IMR-90 (cell line): Measurements from ENCODE around the gene GNAZ. TPM values are rescaled to one million over a fixed set of nuclear protein-coding genes. Genes with fewer than 3 reads are reported as not detected.

Source experiments
- ATAC-seq: fragments of 200-7000 bp; cut with Tn5 transposase; 2 replicates; pipeline ENCODE4 v1.9.1; 2020; ENCODE audit warnings: low read depth, mild to moderate bottlenecking, moderate library complexity
- BruUV-seq: library from RNA; stranded (reverse); fragments of 400-500 nt; replicated peaks from 2 replicates; lab custom pipeline; 2021; lab: Mats Ljungman, UMichigan
- CTCF ChIA-PET: fragments of 300-600 bp; formaldehyde crosslinking; extraction: SDS; loops from one replicate; lab custom pipeline; 2021; ENCODE audit warnings: antibody characterized with exemption; lab: Yijun Ruan, JAX
- POLR2A ChIA-PET: fragments of 300-600 bp; sonication (Branson Sonifier 250); formaldehyde crosslinking; loops from one replicate; lab custom pipeline; 2022; ENCODE audit warnings: antibody characterized with exemption; ENCODE audit not compliant: unreplicated experiment; lab: Charles Lee
- DNase-seq: peaks from one replicate; pipeline ENCODE4 v3.0.0; 2013
- H2AFZ ChIP-seq: replicated peaks from 2 replicates; pipeline ENCODE3; 2013; ENCODE audit warnings: low read length, mild to moderate bottlenecking; ENCODE audit not compliant: poor library complexity
- H2AK5ac ChIP-seq: 2 replicates; pipeline ENCODE4 v1.6.1; 2013; ENCODE audit warnings: low read depth, low read length, inconsistent platforms
- H2AK9ac ChIP-seq: replicated peaks from 2 replicates; pipeline ENCODE3; 2013; ENCODE audit warnings: mild to moderate bottlenecking, low read depth, low read length, moderate library complexity; ENCODE audit not compliant: poor library complexity
- H2BK120ac ChIP-seq: 2 replicates; pipeline ENCODE4 v1.6.1; 2013; ENCODE audit warnings: low read depth, low read length, inconsistent platforms
- H2BK15ac ChIP-seq: 3 replicates; pipeline ENCODE4 v1.6.1; 2013; ENCODE audit warnings: low read depth, low read length, inconsistent platforms
- H2BK20ac ChIP-seq: 2 replicates; pipeline ENCODE4 v1.6.1; 2013; ENCODE audit warnings: low read depth, mild to moderate bottlenecking, inconsistent platforms, low read length, moderate library complexity
- H2BK5ac ChIP-seq: 2 replicates; pipeline ENCODE4 v1.6.1; 2013; ENCODE audit warnings: mild to moderate bottlenecking, low read depth, low read length, inconsistent platforms; ENCODE audit not compliant: poor library complexity, severe bottlenecking
- H3K14ac ChIP-seq: replicated peaks from 2 replicates; pipeline ENCODE4 v1.6.1; 2013; ENCODE audit warnings: low read depth, low read length, inconsistent platforms
- H3K18ac ChIP-seq: 2 replicates; pipeline ENCODE4 v1.6.1; 2013; ENCODE audit warnings: low read depth, low read length, control low read depth
- H3K23ac ChIP-seq: 2 replicates; pipeline ENCODE4 v1.6.1; 2013; ENCODE audit warnings: low read depth, low read length, inconsistent platforms
- H3K27ac ChIP-seq: 2 replicates; pipeline ENCODE4 v1.5.1; 2013; ENCODE audit warnings: mild to moderate bottlenecking, control low read depth, low read length; ENCODE audit not compliant: insufficient read depth
- H3K27me3 ChIP-seq: 2 replicates; pipeline ENCODE4 v1.6.1; 2013; ENCODE audit warnings: low read length; ENCODE audit not compliant: control insufficient read depth, insufficient read depth
- H3K36me3 ChIP-seq: 2 replicates; pipeline ENCODE4 v1.6.1; 2013; ENCODE audit warnings: low read length, mixed read lengths; ENCODE audit not compliant: control insufficient read depth, insufficient read depth
- H3K4ac ChIP-seq: 2 replicates; pipeline ENCODE4 v1.6.1; 2013; ENCODE audit warnings: low read depth, low read length, inconsistent platforms
- H3K4me1 ChIP-seq: 2 replicates; pipeline ENCODE4 v1.6.1; 2013; ENCODE audit warnings: low read length, mixed read lengths; ENCODE audit not compliant: control insufficient read depth, insufficient read depth
- H3K4me2 ChIP-seq: 2 replicates; pipeline ENCODE4 v1.6.1; 2013; ENCODE audit warnings: low read depth, mild to moderate bottlenecking, control low read depth, low read length, moderate library complexity
- H3K4me3 ChIP-seq: 2 replicates; pipeline ENCODE4 v1.5.1; 2013; ENCODE audit warnings: low read depth, mild to moderate bottlenecking, control low read depth, low read length, moderate library complexity; ENCODE audit not compliant: insufficient read depth
- H3K56ac ChIP-seq: 2 replicates; pipeline ENCODE4 v1.6.1; 2013; ENCODE audit warnings: low read length, inconsistent platforms; ENCODE audit not compliant: insufficient read depth; ENCODE audit errors: extremely low read depth
- H3K79me1 ChIP-seq, 2 experiments: 2 replicates each; pipeline ENCODE4 v1.6.1; 2013; ENCODE audit warnings: low read length in 2 of 2, inconsistent platforms in 1 of 2, low read depth in 1 of 2
- H3K9ac ChIP-seq: 2 replicates; pipeline ENCODE4 v1.6.1; 2013; ENCODE audit warnings: low read depth, low read length, control low read depth
- H3K9me1 ChIP-seq: 2 replicates; pipeline ENCODE4 v1.6.1; 2013; ENCODE audit warnings: low read length, inconsistent platforms; ENCODE audit not compliant: insufficient read depth
- H3K9me3 ChIP-seq: 2 replicates; pipeline ENCODE4 v1.6.1; 2013; ENCODE audit warnings: low read length; ENCODE audit not compliant: control insufficient read depth, insufficient read depth
- H4K20me1 ChIP-seq: 2 replicates; pipeline ENCODE4 v1.6.1; 2013; ENCODE audit warnings: low read length, inconsistent platforms; ENCODE audit not compliant: insufficient read depth
- H4K5ac ChIP-seq: 2 replicates; pipeline ENCODE4 v1.6.1; 2013; ENCODE audit warnings: mild to moderate bottlenecking, low read depth, low read length, control low read depth
- H4K8ac ChIP-seq, 2 experiments: 2 replicates each; pipeline ENCODE4 v1.6.1; 2013; ENCODE audit warnings: low read depth in 2 of 2, low read length in 2 of 2, control low read depth in 1 of 2, inconsistent platforms in 1 of 2
- H4K91ac ChIP-seq: 2 replicates; pipeline ENCODE4 v1.6.1; 2013; ENCODE audit warnings: low read depth, low read length, inconsistent platforms; ENCODE audit not compliant: insufficient read depth
- FOS ChIP-seq: fragments of 150-350 bp; IDR thresholded peaks from 2 replicates; pipeline ENCODE4 v1.6.1; 2016; ENCODE audit warnings: low read depth, low read length
- RCOR1 ChIP-seq: IDR thresholded peaks from 2 replicates; pipeline ENCODE4 v1.6.1; 2012; ENCODE audit warnings: mild to moderate bottlenecking, low read length, improper control_type of control experiment; ENCODE audit not compliant: insufficient replicate concordance
- RFX5 ChIP-seq: IDR thresholded peaks from 2 replicates; pipeline ENCODE4 v1.8.0; 2012; ENCODE audit warnings: low read depth, mild to moderate bottlenecking, low read length, moderate library complexity
- USF2 ChIP-seq: fragments of 150-350 bp; IDR thresholded peaks from 2 replicates; pipeline ENCODE4 v1.6.1; 2017; ENCODE audit warnings: mild to moderate bottlenecking, antibody characterized with exemption, low read length, low read depth
- WGBS, 2 experiments: methylation state at CpG; one replicate each; pipeline versions ENCODE4 v1.1.5 to v1.1.7; 2013; ENCODE audit warnings: missing lambda C conversion rate in 2 of 2; ENCODE audit not compliant: insufficient read length in 1 of 2; ENCODE audit errors: extremely low coverage in 2 of 2; 5-methylcytosine and 5-hydroxymethylcytosine counted together
- dilution Hi-C: fragments of 300-500 bp; cut with HindIII; formaldehyde crosslinking; loops from one replicate; pipeline ENCODE4 v1.14.3; 2018; ENCODE audit warnings: low sequenced_read_pairs; ENCODE audit not compliant: unreplicated experiment
- in situ Hi-C: fragments of 300-500 bp; cut with MboI; formaldehyde crosslinking; loops from 3 replicates; pipeline ENCODE4 v1.14.3; 2019; ENCODE audit warnings: low sequenced_read_pairs, inconsistent platforms, mixed read lengths
- intact Hi-C: fragments of 100-400 bp; cut with micrococcal nuclease; formaldehyde crosslinking; loops from 2 replicates; pipeline ENCODE4 v1.10.0; 2022
- polyA plus RNA-seq, 3 experiments: library from polyadenylated mRNA; depleted of rRNA; stranded (reverse); fragments of >200 nt; gene quantifications; 2 replicates each; pipeline ENCODE4 v1.2.3, GENCODE V29; 2012; ENCODE audit warnings: low replicate concordance in 1 of 3
- total RNA-seq: library from RNA; depleted of rRNA; stranded (reverse); fragments of >200 nt; gene quantifications from 2 replicates; pipeline ENCODE4 v1.2.3, GENCODE V29; 2012

Gene GNAZ
- total and polyA plus RNA-seq, 2 of the 4 experiments (the other 2 are of a cell fraction): 1.5 to 2.5 TPM

- H4K20me1 ChIP-seq: no peaks in the 10 kb centered on the region
- BruUV-seq: no TSS peak
- no peak overlapping the region for H2BK5ac ChIP-seq
- CTCF ChIA-PET: no interaction called here
- H3K4me1 ChIP-seq: no peaks in the 10 kb centered on the region
- H2AK9ac ChIP-seq: no peak overlapping the region
- no peak for TF ChIP-seq RCOR1
- no peak for TF ChIP-seq RFX5
- TF ChIP-seq FOS: no peak
- TF ChIP-seq USF2: no peak
- WGBS, 2 experiments: no CpG with 5 or more reads among the region's 10 CpGs
- H3K27me3 ChIP-seq: no peaks in the 10 kb centered on the region; the same call in 1 of the 2 replicates
- H3K23ac ChIP-seq: no peak overlapping the region
- no peak for ATAC-seq
- no peak overlapping the region for H2BK120ac ChIP-seq
- no peaks in the 10 kb centered on the region for H3K36me3 ChIP-seq
- no peak overlapping the region for H2AK5ac ChIP-seq
- 0 out of 2 replicates have a peak, but pooled peaks cover 2% of the 10 kb centered on the region for H3K9me1 ChIP-seq
- in situ Hi-C loops (no loop called here), intact Hi-C loops (no loop called here), dilution Hi-C loops (no loop called here)
- H3K27ac ChIP-seq: no peak overlapping the region
- H3K56ac ChIP-seq: no peak overlapping the region
- H4K91ac ChIP-seq: no peak overlapping the region
- no peak overlapping the region for H2AFZ ChIP-seq
- H3K18ac ChIP-seq: no peak overlapping the region
- H4K5ac ChIP-seq: no peak overlapping the region
- H3K4me3 ChIP-seq: no peak overlapping the region
- no peak overlapping the region for H3K4ac ChIP-seq
- no peak overlapping the region for H3K4me2 ChIP-seq
- H3K9me3 ChIP-seq: no peaks in the 10 kb centered on the region
- no peak overlapping the region for H3K9ac ChIP-seq
- H4K8ac ChIP-seq: no peak overlapping the region
- H3K14ac ChIP-seq: no peak overlapping the region
- POLR2A ChIA-PET: no interaction called here
- H3K79me1 ChIP-seq: no peaks in the 10 kb centered on the region
- DNase-seq: no peak
- no peak overlapping the region for H2BK15ac ChIP-seq
- H2BK20ac ChIP-seq: no peak overlapping the region
Observed at GRCh38 chr22:23086787-23087186, 16.5 kb downstream of the GNAZ start.
